Activated naive CD8-positive, alpha-beta T cell treated with anti-CD3 and anti-CD28 coated beads, Interleukin-2, amount 50 U/mL, for 24 hours (primary cell): ENCODE results near the gene RND2.
"Not testable (repeated sequence)": the region's sequence is repeated elsewhere in the genome, so short reads cannot be mapped to it uniquely, and the experiment has no call there.

Source experiments
- ATAC-seq: fragments of 150-1000 bp; cut with Tn5 transposase; one replicate; pipeline ENCODE4 v1.10.0; 2021
- DNase-seq: peaks from one replicate; pipeline ENCODE4 v3.0.0; 2021
- H3K27ac Mint-ChIP-seq: one replicate; pipeline ENCODE4 v1.8.0; 2021; ENCODE audit warnings: mild to moderate bottlenecking, mixed read lengths
- H3K27me3 Mint-ChIP-seq: one replicate; pipeline ENCODE4 v1.8.0; 2021; ENCODE audit warnings: mixed read lengths
- H3K36me3 Mint-ChIP-seq: one replicate; pipeline ENCODE4 v1.8.0; 2021; ENCODE audit warnings: low read depth, mixed read lengths
- H3K4me1 Mint-ChIP-seq: one replicate; pipeline ENCODE4 v1.8.0; 2021; ENCODE audit warnings: mixed read lengths
- H3K4me3 Mint-ChIP-seq: one replicate; pipeline ENCODE4 v1.8.0; 2021; ENCODE audit warnings: mild to moderate bottlenecking, moderate library complexity, mixed read lengths
- H3K9me3 Mint-ChIP-seq: one replicate; pipeline ENCODE4 v1.8.0; 2021; ENCODE audit warnings: mixed read lengths

Gene RND2

GRCh38 chr17:43030137-43030767 is 5.2 kb downstream of the RND2 start:
- Mint-ChIP-seq H3K4me3 (no peak overlapping the region), H3K36me3 (no peaks in the 10 kb centered on the region), H3K27me3 (peaks cover 2% of the 10 kb centered on the region), H3K9me3 (no peaks in the 10 kb centered on the region), H3K27ac (no peak overlapping the region), H3K4me1 (no peaks in the 10 kb centered on the region)
- DNase-seq (no peak), ATAC-seq (no peak)

- no peaks in the 10 kb centered on the region for H3K36me3 Mint-ChIP-seq
- H3K9me3 Mint-ChIP-seq: no peaks in the 10 kb centered on the region
Observed at GRCh38 chr17:43031666-43032065, 6.6 kb downstream of the RND2 start.

GRCh38 chr17:43033948-43034881 is 9.2 kb downstream of the RND2 start:
- Mint-ChIP-seq H3K27me3 (no peaks in the 10 kb centered on the region), H3K9me3 (no peaks in the 10 kb centered on the region), H3K4me3 (no peak overlapping the region), H3K36me3 (no peaks in the 10 kb centered on the region), H3K27ac (no peak overlapping the region), H3K4me1 (no peaks in the 10 kb centered on the region)
- DNase-seq: no peak
- no peak for ATAC-seq

More at GRCh38 chr17:43031666-43032065, 6.6 kb downstream of the RND2 start:
- no peaks in the 10 kb centered on the region for H3K27me3 Mint-ChIP-seq
- H3K27ac Mint-ChIP-seq: no peak overlapping the region
- ATAC-seq (no peak), DNase-seq (no peak)
- no peak overlapping the region for H3K4me3 Mint-ChIP-seq
- no peaks in the 10 kb centered on the region for H3K4me1 Mint-ChIP-seq

GRCh38 chr17:43034894-43035293 is 9.9 kb downstream of the RND2 start:
- no peak for DNase-seq
- Mint-ChIP-seq H3K27me3 (no peaks in the 10 kb centered on the region), H3K4me3 (no peak overlapping the region), H3K27ac (no peak overlapping the region), H3K9me3 (no peaks in the 10 kb centered on the region), H3K4me1 (no peaks in the 10 kb centered on the region), H3K36me3 (no peaks in the 10 kb centered on the region)
- no peak for ATAC-seq

GRCh38 chr17:43039646-43040045 is 14.6 kb downstream of the RND2 start:
- DNase-seq (no peak), ATAC-seq (no peak)
- Mint-ChIP-seq H3K4me1 (no peaks in the 10 kb centered on the region), H3K9me3 (no peaks in the 10 kb centered on the region), H3K4me3 (no peak overlapping the region), H3K27me3 (no peaks in the 10 kb centered on the region), H3K36me3 (peaks cover 11% of the 10 kb centered on the region), H3K27ac (no peak overlapping the region)

GRCh38 chr17:43040655-43041054 is 15.6 kb downstream of the RND2 start:
- no peaks in the 10 kb centered on the region for H3K9me3 Mint-ChIP-seq
- H3K36me3 Mint-ChIP-seq: peaks cover 16% of the 10 kb centered on the region
- no peak overlapping the region for H3K4me3 Mint-ChIP-seq
- no peaks in the 10 kb centered on the region for H3K27me3 Mint-ChIP-seq
- DNase-seq (no peak), ATAC-seq (no peak)
- no peak overlapping the region for H3K27ac Mint-ChIP-seq
- no peaks in the 10 kb centered on the region for H3K4me1 Mint-ChIP-seq

- Mint-ChIP-seq H3K27me3 (no peaks in the 10 kb centered on the region), H3K36me3 (peaks cover 22% of the 10 kb centered on the region), H3K4me1 (no peaks in the 10 kb centered on the region), H3K9me3 (no peaks in the 10 kb centered on the region), H3K27ac (no peak overlapping the region), H3K4me3 (no peak overlapping the region)
- ATAC-seq (no peak), DNase-seq (no peak)
Observed at GRCh38 chr17:43042025-43042628, 17.1 kb downstream of the RND2 start.

- Mint-ChIP-seq H3K9me3 (no peaks in the 10 kb centered on the region), H3K27me3 (no peaks in the 10 kb centered on the region), H3K4me3 (no peak overlapping the region), H3K36me3 (peaks cover 26% of the 10 kb centered on the region), H3K4me1 (no peaks in the 10 kb centered on the region), H3K27ac (no peak overlapping the region)
- no peak for ATAC-seq
- no peak for DNase-seq
Observed at GRCh38 chr17:43043307-43043706, 18.3 kb downstream of the RND2 start.

- H3K9me3 Mint-ChIP-seq: no peaks in the 10 kb centered on the region
- DNase-seq: no peak
- H3K27me3 Mint-ChIP-seq: no peaks in the 10 kb centered on the region
- no peak for ATAC-seq
- H3K4me1 Mint-ChIP-seq: no peaks in the 10 kb centered on the region
- H3K27ac Mint-ChIP-seq: no peak overlapping the region
- H3K36me3 Mint-ChIP-seq: peaks cover 27% of the 10 kb centered on the region
- H3K4me3 Mint-ChIP-seq: no peak overlapping the region
Observed at GRCh38 chr17:43044024-43044423, 19.0 kb downstream of the RND2 start.

- ATAC-seq (no peak), DNase-seq (no peak)
- Mint-ChIP-seq H3K36me3 (peaks cover 59% of the 10 kb centered on the region), H3K4me1 (no peaks in the 10 kb centered on the region), H3K27me3 (no peaks in the 10 kb centered on the region), H3K9me3 (no peaks in the 10 kb centered on the region), H3K27ac (no peak overlapping the region), H3K4me3 (no peak overlapping the region)
Observed at GRCh38 chr17:43051969-43052368, 26.9 kb downstream of the RND2 start.

- H3K27ac Mint-ChIP-seq, ATAC-seq, H3K4me3 Mint-ChIP-seq, H3K27me3 Mint-ChIP-seq, H3K4me1 Mint-ChIP-seq, DNase-seq, H3K9me3 Mint-ChIP-seq: not testable (repeated sequence)
- H3K36me3 Mint-ChIP-seq: peaks cover 55% of the 10 kb centered on the region
Observed at GRCh38 chr17:43053008-43053407, 28.0 kb downstream of the RND2 start.

- ATAC-seq: no peak
Observed at GRCh38 chr17:43056051-43056450, 31.0 kb downstream of the RND2 start.

GRCh38 chr17:43062984-43063638 is 38.1 kb downstream of the RND2 start:
- H3K9me3 Mint-ChIP-seq: no peaks in the 10 kb centered on the region
- H3K27ac Mint-ChIP-seq: no peak overlapping the region
- no peaks in the 10 kb centered on the region for H3K27me3 Mint-ChIP-seq
- DNase-seq (no peak), ATAC-seq (no peak)
- H3K4me3 Mint-ChIP-seq: no peak overlapping the region
- H3K36me3 Mint-ChIP-seq: peaks cover 42% of the 10 kb centered on the region
- H3K4me1 Mint-ChIP-seq: no peaks in the 10 kb centered on the region

More at GRCh38 chr17:43056051-43056450, 31.0 kb downstream of the RND2 start:
- Mint-ChIP-seq H3K4me1 (no peaks in the 10 kb centered on the region), H3K27me3 (no peaks in the 10 kb centered on the region), H3K4me3 (no peak overlapping the region), H3K36me3 (peaks cover 48% of the 10 kb centered on the region), H3K27ac (no peak overlapping the region), H3K9me3 (no peaks in the 10 kb centered on the region)
- DNase-seq: no peak

GRCh38 chr17:43068570-43069367 is 43.7 kb downstream of the RND2 start:
- Mint-ChIP-seq H3K4me1 (no peaks in the 10 kb centered on the region), H3K4me3 (no peak overlapping the region), H3K9me3 (no peaks in the 10 kb centered on the region), H3K27ac (no peak overlapping the region), H3K27me3 (no peaks in the 10 kb centered on the region), H3K36me3 (peaks cover 50% of the 10 kb centered on the region)
- DNase-seq: no peak
- no peak for ATAC-seq
